Stimulated activated CD4-positive, alpha-beta T cell treated with anti-CD3 and anti-CD28 coated beads, Interleukin-4, amount 100 ng/mL, for 48 hours (primary cell): ENCODE results near the gene ABL2.
"Not testable (repeated sequence)": the region's sequence is repeated elsewhere in the genome, so short reads cannot be mapped to it uniquely, and the experiment has no call there.

Experiments
- DNase-seq, 2 donors: peaks; one replicate each; pipeline ENCODE4 v3.0.0-alpha.2; 2020; ENCODE audit warnings: low read depth in 2 of 2

The ABL2 gene

GRCh38 chr1:179135168-179135567 lies 94.3 kb downstream of the ABL2 start:
- not testable (repeated sequence) for DNase-seq

- DNase-seq, result no peak
Measured at GRCh38 chr1:179129702-179130473, 99.6 kb downstream of the ABL2 start.

- no peak for DNase-seq
Measured at GRCh38 chr1:179128520-179128919, 101.0 kb downstream of the ABL2 start.

- DNase-seq, result no peak
Measured at GRCh38 chr1:179127163-179127895, 102.1 kb downstream of the ABL2 start.

GRCh38 chr1:179126338-179127060 lies 103.0 kb downstream of the ABL2 start:
- DNase-seq, result no peak

- no peak for DNase-seq
Measured at GRCh38 chr1:179124873-179125272, 104.6 kb downstream of the ABL2 start.

GRCh38 chr1:179121159-179121938 lies 108.1 kb downstream of the ABL2 start:
- peak; percentile 29 to 33 for DNase-seq

- DNase-seq, result no peak
Measured at GRCh38 chr1:179120736-179121135, 108.7 kb downstream of the ABL2 start.

- no peak for DNase-seq
Measured at GRCh38 chr1:179119513-179119912, 110.0 kb downstream of the ABL2 start.

- no peak for DNase-seq
Measured at GRCh38 chr1:179115181-179115580, 114.3 kb downstream of the ABL2 start.

- DNase-seq, result no peak
Measured at GRCh38 chr1:179108644-179109043, 120.8 kb downstream of the ABL2 start.

- no peak for DNase-seq
Measured at GRCh38 chr1:179107706-179108629, 121.5 kb downstream of the ABL2 start.

- DNase-seq, result no peak
Measured at GRCh38 chr1:179105393-179105792, 124.1 kb downstream of the ABL2 start.

GRCh38 chr1:179104611-179105250 lies 124.7 kb downstream of the ABL2 start:
- no peak for DNase-seq

- DNase-seq, result no peak
Measured at GRCh38 chr1:179103999-179104398, 125.5 kb downstream of the ABL2 start.

- no peak for DNase-seq
Measured at GRCh38 chr1:179101566-179101965, 127.9 kb downstream of the ABL2 start.

GRCh38 chr1:179099891-179100290 lies 129.6 kb downstream of the ABL2 start:
- no peak for DNase-seq

- DNase-seq, result no peak
Measured at GRCh38 chr1:179095924-179096323, 133.6 kb downstream of the ABL2 start.

- no peak for DNase-seq
Measured at GRCh38 chr1:179095377-179095776, 134.1 kb downstream of the ABL2 start.

- no peak for DNase-seq
Measured at GRCh38 chr1:179094818-179095217, 134.7 kb downstream of the ABL2 start.
